Measurements from ENCODE around the gene GCKR.
"Not testable (repeated sequence)": the region's sequence is repeated elsewhere in the genome, so short reads cannot be mapped to it uniquely, and the experiment has no call there.

The GCKR gene

DNA sequence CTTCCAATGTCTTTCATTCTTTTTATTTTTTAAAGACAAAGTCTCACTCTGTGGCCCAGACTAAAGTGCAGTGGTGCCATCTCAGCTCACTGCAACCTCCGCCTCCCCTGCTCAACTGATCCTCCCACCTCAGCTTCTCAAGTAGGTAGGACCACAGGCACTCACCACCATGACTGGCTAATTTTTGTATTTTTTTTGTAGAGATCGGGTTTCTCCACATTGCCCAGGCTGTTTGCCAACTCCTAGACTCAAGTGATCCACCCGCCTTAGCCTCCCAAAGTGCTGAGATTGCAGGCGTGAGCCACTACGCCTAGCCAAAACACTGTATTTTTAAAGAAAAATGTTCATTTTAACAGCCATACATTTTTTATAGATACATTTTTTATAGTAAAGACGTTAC lies 12.7 kb downstream of the GCKR start:
- DNase-seq (ENCODE audit: low read depth), result no peak

GRCh38 chr2:27518113-27518781 lies 21.6 kb downstream of the GCKR start:
- DNase-seq (ENCODE audit: low read depth), result no peak

DNA sequence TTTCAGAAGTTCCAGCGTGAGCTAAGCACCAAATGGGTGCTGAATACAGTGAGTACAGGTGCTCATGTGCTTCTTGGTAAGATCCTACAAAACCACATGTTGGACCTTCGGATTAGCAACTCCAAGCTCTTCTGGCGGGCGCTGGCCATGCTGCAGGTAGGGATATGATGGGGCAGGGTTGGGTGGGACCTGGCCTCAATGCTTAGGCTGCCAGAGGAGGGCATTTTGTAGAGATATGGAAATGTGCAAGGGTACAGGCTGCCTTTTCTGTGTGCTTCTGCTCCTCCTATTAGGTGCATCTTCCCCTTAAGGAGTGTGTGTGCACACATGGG lies 22.1 kb downstream of the GCKR start:
- no peak for DNase-seq (ENCODE audit: low read depth)

- DNase-seq (ENCODE audit: low read depth), result no peak
Observed at GRCh38 chr2:27520316-27520715, 23.7 kb downstream of the GCKR start.

DNA sequence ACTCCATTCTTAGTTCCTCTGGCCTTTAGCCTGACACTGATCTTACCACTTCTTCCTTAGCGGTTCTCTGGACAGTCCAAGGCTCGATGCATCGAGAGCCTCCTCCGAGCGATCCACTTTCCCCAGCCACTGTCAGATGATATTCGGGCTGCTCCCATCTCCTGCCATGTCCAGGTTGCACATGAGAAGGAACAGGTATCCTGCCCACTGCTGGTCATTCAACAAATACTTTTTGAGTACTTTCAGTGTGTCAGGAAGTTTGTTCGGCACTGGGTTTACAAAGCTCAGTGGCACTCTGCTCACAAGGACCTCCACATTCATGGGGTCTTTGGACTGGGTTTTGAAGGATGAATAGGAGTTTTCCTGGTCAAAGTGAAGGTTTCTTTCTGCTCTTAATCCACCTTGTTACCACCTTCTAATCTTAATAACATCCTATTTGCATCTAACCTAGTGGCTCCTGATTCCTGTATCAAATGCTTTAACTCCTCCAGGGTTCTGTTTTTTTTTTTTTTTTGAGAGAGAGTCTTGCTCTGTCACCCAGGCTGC lies 25.8 kb downstream of the GCKR start:
- DNase-seq (ENCODE audit: low read depth), result no peak

- DNase-seq (ENCODE audit: low read depth), result no peak
Observed at GRCh38 chr2:27527182-27527581, 30.5 kb downstream of the GCKR start.

GRCh38 chr2:27531983-27532382 lies 35.3 kb downstream of the GCKR start:
- DNase-seq (ENCODE audit: low read depth), result no peak

DNA sequence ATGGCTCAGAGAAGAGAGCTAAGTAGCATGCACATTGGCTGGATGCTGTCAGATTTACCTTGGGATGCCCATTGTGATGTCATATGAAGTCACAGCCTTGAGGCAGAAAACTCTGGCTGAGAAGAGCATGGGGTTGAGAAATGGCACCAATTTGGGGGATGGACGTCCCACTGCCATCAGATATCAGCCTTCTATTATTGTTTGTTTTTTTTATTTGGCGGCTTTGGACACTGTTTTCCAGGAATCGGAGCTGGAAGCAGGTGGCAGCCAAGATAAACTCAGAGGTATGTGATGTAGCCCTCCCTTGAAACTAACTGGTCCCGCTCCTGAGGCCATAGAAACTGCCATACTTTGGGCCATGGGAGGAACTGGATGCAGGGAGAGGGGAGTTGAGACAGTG lies 40.6 kb downstream of the GCKR start:
- no peak for DNase-seq (ENCODE audit: low read depth)

GRCh38 chr2:27538839-27539450 lies 42.3 kb downstream of the GCKR start:
- DNase-seq (ENCODE audit: low read depth), result not testable (repeated sequence)

- not testable (repeated sequence) for DNase-seq (ENCODE audit: low read depth)
Observed at GRCh38 chr2:27539649-27540048, 43.0 kb downstream of the GCKR start.

DNA sequence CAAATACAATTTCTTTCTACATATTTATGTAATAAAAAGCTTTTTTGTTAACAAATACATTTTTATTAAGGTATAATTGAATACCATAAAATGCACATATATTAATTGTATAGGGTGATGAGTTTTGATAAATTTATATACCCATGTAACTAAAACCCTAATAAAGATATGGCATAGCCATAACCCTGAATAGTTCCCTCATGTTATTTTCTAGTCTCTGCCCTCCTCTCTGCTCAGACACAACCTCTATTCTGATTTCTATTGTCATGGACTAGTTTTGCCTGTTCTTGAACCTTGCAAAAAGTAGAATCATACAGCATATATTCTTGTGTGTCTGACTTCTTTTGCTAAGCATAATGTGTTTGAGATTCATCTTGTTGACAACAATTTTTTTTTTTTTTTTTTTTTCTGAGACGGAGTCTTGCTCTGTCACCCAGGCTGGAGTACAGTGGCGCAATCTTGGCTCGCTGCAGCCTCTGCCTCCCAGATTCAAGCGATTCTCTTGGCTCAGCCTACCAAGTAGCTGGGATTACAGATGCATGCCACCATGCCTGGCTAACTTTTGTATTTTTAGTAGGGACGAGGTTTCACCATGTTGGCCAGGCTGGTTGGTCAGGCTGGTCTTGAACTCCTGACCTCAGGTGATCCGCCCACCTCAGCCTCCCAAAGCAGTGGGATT lies 47.6 kb downstream of the GCKR start:
- DNase-seq (ENCODE audit: low read depth), result no peak

DNA sequence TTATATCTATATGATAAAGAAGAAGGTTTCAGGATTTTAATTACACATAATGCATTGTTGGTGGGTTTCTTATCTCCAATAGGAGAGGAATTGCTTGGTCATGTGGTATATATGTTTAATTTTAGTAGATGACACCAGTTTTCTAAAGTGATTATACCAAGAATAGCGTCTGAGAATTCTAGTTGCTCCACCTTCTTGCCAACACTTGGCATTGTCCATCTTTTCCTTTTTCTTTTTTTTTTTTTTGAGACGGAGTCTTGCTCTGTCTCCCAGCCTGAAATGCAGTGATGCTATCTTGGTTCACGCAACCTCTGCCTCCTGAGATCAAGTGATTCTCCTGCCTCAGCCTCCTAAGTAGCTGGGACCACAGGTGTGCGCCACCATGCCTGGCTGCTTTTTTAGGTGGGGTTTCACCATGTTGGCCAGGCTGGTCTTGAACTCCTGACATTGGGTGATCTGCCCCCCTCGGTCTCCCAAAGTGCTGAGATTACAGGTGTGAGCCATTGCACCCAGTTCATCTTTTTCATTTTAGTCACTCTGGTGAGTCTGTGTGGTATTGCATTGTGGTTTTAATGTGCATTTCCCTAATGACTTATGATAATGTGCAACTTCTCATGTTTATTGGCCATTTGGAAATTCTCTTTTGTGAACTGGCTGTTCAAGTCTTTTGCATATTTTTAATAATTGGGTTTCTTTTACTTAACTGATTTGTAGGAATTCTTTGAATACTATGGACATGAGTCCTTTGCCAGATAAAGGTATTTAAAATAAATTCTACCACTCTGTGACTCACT lies 48.9 kb downstream of the GCKR start:
- no peak for DNase-seq (ENCODE audit: low read depth)

- DNase-seq (ENCODE audit: low read depth), result no peak
Observed at GRCh38 chr2:27549303-27549702, 52.7 kb downstream of the GCKR start.

- DNase-seq (ENCODE audit: low read depth), result no peak
Observed at GRCh38 chr2:27551514-27551913, 54.9 kb downstream of the GCKR start.

- no peak for DNase-seq (ENCODE audit: low read depth)
Observed at GRCh38 chr2:27552941-27553340, 56.3 kb downstream of the GCKR start.

DNA sequence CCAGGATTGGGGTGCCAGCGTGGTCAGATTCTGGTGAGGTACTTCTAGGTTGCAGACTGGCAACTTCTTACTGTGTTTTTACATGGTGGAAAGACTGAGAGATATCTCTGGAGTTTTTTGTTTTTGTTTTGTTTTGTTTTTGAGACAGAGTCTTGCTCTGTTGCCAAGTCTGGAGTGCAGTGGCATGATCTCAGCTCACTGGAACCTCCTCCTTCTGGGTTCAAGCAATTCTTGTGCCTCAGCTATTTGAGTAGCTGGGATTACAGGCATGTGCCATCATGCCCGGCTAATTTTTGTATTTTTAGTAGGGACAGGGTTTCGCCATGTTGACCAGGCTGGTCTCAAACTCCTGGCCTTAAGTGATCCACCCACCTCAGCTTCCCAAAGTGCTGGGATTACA lies 57.8 kb downstream of the GCKR start:
- not testable (repeated sequence) for DNase-seq (ENCODE audit: low read depth)

GRCh38 chr2:27559228-27559627 lies 62.6 kb downstream of the GCKR start:
- no peak for DNase-seq (ENCODE audit: low read depth)

DNA sequence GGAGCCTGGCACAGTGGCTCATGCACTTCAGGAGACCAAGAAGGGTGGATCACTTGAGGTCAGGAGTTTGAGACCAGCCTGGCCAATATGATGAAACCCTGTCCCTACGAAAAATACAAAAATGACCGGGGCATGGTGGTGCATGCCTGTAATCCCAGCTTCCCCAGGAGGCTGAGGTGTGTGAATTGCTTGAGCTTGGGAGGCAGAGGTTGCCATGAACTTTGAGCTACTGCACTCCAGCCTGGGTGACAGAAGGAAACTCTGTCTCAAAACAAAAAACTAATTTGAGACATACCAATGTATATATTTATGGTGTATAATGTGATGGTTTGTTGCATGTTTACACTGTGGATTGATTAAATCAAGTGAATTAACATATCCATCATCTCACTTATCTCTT lies 64.4 kb downstream of the GCKR start:
- no peak for DNase-seq (ENCODE audit: low read depth)

GRCh38 chr2:27566628-27567027 lies 70.0 kb downstream of the GCKR start:
- no peak for DNase-seq (ENCODE audit: low read depth)

GRCh38 chr2:27569398-27569797 lies 72.8 kb downstream of the GCKR start:
- no peak for DNase-seq (ENCODE audit: low read depth)

DNA sequence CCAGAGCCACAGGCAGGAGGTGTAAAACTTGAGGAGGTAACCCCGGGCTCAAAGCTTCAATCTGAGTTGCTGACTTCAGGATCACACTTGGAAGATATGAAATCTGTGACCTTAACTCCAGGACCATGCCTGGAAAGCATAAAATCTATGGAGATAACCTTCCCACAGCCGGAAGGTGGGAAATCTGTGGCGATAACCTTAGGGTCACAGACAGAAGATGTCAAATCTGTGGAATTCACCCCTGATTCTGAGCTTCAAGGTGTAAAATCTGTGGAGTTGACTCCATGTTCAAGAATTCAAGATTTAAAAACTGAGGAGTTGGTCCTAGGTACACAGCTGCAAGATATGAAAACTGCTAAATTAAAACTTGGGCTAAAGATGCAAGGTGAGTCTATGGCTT lies 74.6 kb downstream of the GCKR start:
- DNase-seq (ENCODE audit: low read depth), result no peak

DNA sequence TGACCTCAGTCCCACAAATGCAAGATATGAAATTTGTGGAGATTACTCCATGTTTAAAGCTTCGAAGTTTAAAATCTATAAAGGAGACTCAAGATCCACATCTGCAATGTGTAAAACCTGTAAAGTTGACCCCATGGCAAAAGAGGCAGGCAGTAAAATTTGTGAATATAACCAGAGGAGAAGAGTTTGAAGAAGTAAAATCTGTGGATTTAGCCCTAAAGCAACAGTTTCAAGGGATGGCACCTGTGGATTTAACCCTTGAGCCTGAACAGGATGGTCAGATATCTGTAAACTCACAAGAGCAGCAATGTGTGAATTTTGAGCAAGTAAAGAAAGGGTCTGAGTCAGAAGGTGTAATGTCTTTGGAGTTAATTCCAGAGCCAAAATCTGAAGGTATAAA lies 75.0 kb downstream of the GCKR start:
- no peak for DNase-seq (ENCODE audit: low read depth)

DNA sequence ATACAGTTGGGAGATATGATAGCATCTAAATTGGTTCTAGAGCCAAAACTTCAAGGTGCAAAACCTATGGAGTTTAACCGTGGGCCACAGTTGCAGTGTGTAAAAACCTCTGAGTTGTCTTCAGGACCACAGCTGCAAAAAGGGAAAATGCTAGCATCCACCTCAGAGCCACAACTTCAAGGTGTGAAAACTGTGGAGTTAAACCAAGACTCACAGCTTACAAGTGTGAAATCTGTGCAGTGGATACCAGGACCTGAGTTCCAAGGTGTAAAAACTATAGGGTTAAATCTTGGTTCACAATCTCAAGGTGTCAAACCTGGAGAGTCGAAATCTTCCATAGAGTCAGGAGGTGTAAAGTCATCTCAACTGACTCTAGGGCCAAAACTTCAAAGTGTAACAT lies 75.8 kb downstream of the GCKR start:
- no peak for DNase-seq (ENCODE audit: low read depth)

All from stimulated activated CD8-positive, alpha-beta memory T cell treated with anti-CD3 and anti-CD28 coated beads, Interleukin-15, amount 100 ng/mL, for 1 hour (primary cell).